ENCODE data around the gene NREP.

Gene NREP

GRCh38 chr5:111697881-111698757 lies 58.9 kb downstream of the NREP start:
- no peak for DNase-seq (ENCODE audit: low read depth in 2 of 2, low spot score in 1 of 2)

GRCh38 chr5:111697215-111697614 lies 59.8 kb downstream of the NREP start:
- no peak for DNase-seq (ENCODE audit: low read depth in 2 of 2, low spot score in 1 of 2)

- no peak for DNase-seq (ENCODE audit: low read depth in 2 of 2, low spot score in 1 of 2)
These were observed 61.0 kb downstream of the NREP start for GRCh38 chr5:111695991-111696390.

GRCh38 chr5:111694133-111694532 lies 62.9 kb downstream of the NREP start:
- DNase-seq (ENCODE audit: low read depth in 2 of 2, low spot score in 1 of 2) = no peak

- no peak for DNase-seq (ENCODE audit: low read depth in 2 of 2, low spot score in 1 of 2)
These were observed 65.1 kb downstream of the NREP start for GRCh38 chr5:111691914-111692313.

- DNase-seq (ENCODE audit: low read depth in 2 of 2, low spot score in 1 of 2) = no peak
These were observed 65.5 kb downstream of the NREP start for GRCh38 chr5:111691508-111691907.

- no peak for DNase-seq (ENCODE audit: low read depth in 2 of 2, low spot score in 1 of 2)
These were observed 67.5 kb downstream of the NREP start for GRCh38 chr5:111689357-111689935.

- DNase-seq (ENCODE audit: low read depth in 2 of 2, low spot score in 1 of 2) = no peak
These were observed 71.0 kb downstream of the NREP start for GRCh38 chr5:111685969-111686368.

DNA sequence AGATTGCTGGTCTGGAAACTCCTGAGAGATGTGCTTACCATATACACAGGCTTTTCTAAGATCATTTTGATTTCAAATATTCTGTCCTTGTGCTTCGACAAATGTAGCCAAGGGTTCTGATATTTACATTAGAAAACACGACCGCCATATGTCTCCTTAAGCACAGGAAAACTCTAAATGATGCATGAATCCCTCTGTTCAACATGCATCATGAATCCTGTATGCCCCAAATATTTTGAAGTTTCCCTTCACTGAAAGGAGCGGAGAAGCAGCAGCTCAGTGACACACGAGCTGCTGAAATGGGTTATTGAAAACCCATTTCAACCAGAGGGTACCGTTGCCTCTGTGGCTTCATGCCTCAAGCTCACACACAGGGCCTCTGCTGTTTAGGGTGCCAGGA lies 74.4 kb downstream of the NREP start:
- no peak for DNase-seq (ENCODE audit: low read depth in 2 of 2, low spot score in 1 of 2)

DNA sequence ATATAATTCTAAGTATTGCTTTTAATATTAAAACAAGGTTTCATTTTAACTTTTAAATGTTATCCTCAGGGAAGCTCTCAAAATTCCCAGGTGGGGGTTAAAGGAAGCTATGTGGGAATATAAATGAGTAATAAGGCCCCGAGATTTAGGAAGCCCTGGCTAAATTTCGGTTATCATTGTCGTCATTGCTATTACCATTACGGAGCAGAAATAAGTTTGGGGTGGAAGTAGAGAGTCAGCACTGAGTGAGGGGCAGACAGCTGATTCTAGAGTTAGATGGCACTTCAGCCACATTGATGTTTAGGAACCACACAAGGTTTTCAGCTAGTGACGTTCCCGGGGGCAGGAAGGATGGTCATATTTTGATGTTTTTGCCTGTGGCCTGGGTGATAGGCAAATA lies 74.9 kb downstream of the NREP start:
- DNase-seq (ENCODE audit: low read depth in 2 of 2, low spot score in 1 of 2) = no peak

DNA sequence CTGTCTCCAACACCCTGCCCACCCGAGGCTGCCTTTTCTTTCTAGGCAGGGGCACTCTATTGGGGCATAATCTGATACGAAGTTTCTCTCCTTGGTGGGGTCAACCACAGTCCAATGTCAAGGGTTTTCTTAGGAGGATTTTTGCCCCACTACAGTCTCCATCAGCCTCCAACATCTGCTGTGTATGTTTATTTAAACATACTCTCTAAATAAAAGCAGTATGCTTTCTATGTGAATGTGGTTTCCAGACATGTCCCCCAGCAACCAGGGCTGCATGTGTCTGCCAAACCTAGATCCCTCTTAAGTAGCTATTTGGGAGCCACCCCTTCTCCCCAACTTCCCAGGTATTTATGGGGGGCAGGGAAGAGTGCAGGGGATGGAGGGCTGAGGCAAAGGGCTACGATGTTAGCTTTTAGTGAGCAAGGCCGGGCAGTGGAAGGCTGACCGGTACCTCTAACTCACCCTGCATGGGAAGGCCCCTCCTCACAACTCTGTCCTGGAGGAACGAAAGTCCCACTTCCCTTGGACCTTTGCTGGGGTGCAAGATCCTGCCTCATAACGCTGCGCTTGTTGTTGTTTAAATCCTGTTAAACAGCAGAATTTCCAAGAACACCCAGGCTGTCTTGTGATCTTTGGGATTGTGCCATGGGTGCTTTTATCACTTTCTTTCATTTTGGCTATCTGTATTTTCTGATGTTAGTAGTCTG lies 75.4 kb downstream of the NREP start:
- DNase-seq (ENCODE audit: low read depth in 2 of 2, low spot score in 1 of 2) = no peak

DNA sequence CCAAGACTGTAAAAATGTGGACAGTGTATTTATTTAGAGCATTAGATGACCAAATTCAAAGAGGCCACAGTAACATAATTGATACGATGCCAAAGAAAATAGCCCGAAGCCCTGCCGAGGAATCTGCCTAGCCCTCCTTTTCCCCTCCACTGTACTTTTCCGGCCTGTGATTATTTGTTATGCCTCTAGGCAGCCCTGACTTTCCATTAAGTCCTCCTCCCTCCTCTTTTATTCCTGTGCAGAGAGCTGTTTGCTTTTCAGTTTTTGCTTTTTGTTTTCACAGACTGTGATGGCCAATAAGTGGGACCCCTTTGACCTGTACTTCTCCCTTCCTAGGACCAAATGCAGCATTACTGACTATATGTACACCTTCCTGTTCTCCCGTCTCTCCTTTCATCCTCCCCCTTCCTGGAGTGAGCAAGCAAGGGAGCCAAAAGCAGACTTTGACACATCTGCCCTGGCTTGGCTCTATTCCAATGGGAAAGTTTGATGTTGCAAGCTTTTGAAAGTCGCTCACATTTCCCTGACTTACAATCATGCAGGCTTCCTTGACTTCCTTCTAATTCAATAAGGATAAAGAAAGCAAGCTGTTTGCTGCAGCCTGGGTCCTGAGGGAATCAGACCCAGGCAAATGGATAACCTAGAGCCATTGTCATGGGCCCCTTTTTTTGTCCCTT lies 76.1 kb downstream of the NREP start:
- DNase-seq (ENCODE audit: low read depth in 2 of 2, low spot score in 1 of 2) = no peak

- DNase-seq (ENCODE audit: low read depth in 2 of 2, low spot score in 1 of 2) = no peak
These were observed 77.4 kb downstream of the NREP start for GRCh38 chr5:111679611-111680010.

Data from stimulated activated CD8-positive, alpha-beta memory T cell treated with anti-CD3 and anti-CD28 coated beads, Interleukin-4, amount 100 ng/mL, for 1 hour (primary cell).